Stimulated activated naive CD4-positive, alpha-beta T cell treated with Interleukin-2 at 50 U/mL for 16 hours (primary cell): ENCODE results near the gene BICRA.
"Not testable (repeated sequence)": the region's sequence is repeated elsewhere in the genome, so short reads cannot be mapped to it uniquely, and the experiment has no call there.

Experiments used
- DNase-seq: peaks from one replicate; lab custom pipeline; 2025; lab: John Stamatoyannopoulos, UW

Gene BICRA

GRCh38 chr19:47631681-47632446 lies 22.9 kb downstream of the BICRA start:
- no peak for DNase-seq

DNA sequence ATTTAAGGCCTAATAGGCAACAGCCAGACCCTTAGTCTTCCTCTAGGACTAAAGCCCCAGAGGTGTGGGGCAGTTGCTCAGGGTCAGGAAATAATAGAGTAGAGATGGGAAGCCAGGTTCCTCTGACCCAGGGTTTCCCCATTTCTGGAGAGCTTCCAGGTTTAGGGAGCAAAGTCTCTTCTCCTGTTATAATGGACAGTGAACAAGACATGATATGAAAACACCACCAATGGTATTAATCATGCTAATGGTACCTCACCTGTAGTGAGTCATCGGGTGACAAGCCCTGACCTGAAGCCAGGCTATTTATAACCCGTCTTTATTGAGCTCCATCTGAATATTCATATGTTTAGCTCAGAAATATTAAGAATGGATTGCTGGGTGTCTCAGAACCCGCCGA lies 24.6 kb downstream of the BICRA start:
- no peak for DNase-seq

GRCh38 chr19:47633996-47634395 lies 25.1 kb downstream of the BICRA start:
- DNase-seq = no peak

GRCh38 chr19:47635152-47635754 lies 26.3 kb downstream of the BICRA start:
- not testable (repeated sequence) for DNase-seq

GRCh38 chr19:47637550-47637949 lies 28.6 kb downstream of the BICRA start:
- no peak for DNase-seq

- no peak for DNase-seq
Observed at GRCh38 chr19:47641891-47642485, 33.1 kb downstream of the BICRA start.

- no peak for DNase-seq
Observed at GRCh38 chr19:47643281-47643680, 34.3 kb downstream of the BICRA start.

DNA sequence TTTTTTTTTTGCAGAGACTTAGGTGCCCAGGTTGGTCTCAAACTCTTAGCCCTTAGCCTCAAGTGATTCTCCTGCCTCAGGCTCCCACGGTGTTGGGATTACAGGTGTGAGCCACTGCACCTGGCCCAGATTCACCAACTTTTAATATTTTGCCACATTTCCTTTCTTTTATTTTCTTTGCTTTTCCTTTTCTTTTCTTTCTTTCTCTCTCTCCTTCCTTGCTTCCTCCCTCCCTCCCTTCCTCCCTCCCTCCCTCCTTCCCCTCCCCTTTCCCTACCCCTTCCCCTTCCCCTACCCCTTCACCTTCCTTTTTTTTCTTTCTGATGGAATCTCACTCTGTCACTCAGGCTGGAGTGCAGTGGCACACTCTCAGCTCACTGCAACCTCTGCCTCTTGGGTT lies 35.3 kb downstream of the BICRA start:
- no peak for DNase-seq

GRCh38 chr19:47644743-47645482 lies 36.0 kb downstream of the BICRA start:
- no peak for DNase-seq

- no peak for DNase-seq
Observed at GRCh38 chr19:47646924-47647323, 38.0 kb downstream of the BICRA start.

DNA sequence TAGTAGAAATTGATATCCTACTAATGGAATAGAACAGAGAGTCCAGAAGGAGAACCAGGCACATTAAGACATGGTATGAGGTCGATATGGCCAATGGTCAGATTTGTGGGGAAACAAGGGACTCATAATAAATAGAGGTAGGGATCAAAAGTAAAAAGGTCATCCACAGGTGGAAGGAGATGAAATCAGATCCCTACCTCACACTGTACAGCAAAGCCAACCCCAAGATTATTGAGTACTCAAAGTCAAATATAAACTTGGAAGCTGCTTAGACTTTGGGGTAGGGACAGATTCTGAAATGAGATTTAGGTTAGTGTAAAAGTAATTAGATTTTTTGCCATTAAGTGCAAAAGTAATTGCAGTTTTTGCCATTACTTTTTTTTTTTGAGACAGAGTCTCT lies 40.7 kb downstream of the BICRA start:
- DNase-seq = no peak

GRCh38 chr19:47650700-47651099 lies 41.8 kb downstream of the BICRA start:
- DNase-seq = no peak

- no peak for DNase-seq
Observed at GRCh38 chr19:47651132-47651531, 42.2 kb downstream of the BICRA start.

GRCh38 chr19:47651691-47652090 lies 42.8 kb downstream of the BICRA start:
- DNase-seq = no peak

GRCh38 chr19:47652285-47652684 lies 43.4 kb downstream of the BICRA start:
- no peak for DNase-seq

DNA sequence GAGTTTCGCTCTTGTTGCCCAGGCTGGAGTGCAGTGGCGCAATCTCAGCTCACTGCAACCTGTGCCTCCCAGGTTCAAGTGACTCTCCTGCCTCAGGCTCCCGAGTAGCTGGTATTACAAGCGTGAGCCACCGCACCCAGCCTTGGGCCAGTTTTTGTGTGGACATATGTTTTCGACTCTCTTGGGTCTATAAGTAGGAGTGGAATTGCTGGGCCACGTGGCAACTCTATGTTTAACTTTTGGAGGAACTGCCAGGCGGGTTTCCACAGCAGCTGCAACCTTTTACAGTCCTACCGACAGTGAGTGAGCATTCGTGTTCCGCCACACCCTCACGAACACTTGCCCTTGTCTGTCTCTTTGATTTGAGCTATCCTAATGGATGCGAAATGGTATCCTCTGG lies 44.9 kb downstream of the BICRA start:
- DNase-seq = no peak

DNA sequence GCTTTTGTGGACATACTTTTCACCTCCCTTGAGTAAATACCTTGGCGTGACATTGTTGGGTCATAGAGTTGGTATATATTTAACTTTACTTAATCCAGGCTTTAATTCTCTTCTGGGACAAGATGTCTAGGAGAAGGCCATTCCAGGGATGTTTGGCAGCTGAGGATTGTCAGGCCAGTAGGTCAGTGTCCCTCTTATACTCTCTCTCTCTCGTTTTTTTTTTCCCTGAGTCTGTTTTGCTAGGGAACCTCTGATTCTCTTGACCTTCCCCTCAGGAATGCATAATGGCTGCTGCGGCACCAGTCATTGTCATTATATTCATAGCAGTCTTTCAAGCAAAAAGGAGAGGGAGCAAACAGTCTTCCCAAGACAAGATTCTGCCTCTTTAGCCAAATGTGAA lies 48.8 kb downstream of the BICRA start:
- no peak for DNase-seq

- no peak for DNase-seq
Observed at GRCh38 chr19:47658431-47659348, 49.8 kb downstream of the BICRA start.

DNA sequence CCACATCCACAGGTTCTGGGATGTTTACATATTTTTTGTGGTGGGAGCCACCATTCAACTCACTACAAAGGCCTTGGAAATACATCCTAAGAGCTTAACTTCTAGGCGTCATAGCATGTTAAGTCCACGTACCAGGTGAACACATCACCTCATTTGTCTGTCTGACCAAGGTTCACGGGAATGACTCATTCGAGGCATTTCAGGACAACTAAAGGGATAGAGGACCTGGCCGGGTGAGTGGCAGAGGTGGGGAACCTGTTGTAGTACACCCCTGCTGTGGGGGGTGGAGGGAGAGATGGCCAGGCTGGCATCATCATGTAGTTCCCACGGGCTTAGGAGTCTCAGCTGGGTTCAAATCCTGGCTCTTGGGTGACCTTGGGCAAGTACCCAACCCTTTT lies 51.5 kb downstream of the BICRA start:
- DNase-seq = no peak

GRCh38 chr19:47661161-47661560 lies 52.2 kb downstream of the BICRA start:
- no peak for DNase-seq

DNA sequence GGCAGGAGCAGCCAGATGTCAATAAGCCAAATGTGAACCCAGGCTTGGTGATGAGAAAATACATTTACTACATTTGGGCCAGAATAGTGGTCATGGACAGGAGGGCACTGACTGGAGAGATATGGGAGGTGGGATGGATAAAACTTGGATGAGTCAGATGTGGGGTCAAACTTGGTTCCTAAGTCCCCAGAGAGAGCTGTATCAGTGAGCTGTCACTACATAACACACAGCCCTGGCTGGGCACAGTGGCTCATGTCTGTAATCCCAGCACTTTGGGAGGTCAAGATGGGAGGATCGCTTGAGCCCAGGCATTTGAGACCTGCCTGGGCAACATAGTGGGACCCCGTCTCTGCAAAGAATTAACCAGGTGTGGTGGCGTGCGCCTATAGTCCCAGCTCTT lies 52.7 kb downstream of the BICRA start:
- DNase-seq = no peak

DNA sequence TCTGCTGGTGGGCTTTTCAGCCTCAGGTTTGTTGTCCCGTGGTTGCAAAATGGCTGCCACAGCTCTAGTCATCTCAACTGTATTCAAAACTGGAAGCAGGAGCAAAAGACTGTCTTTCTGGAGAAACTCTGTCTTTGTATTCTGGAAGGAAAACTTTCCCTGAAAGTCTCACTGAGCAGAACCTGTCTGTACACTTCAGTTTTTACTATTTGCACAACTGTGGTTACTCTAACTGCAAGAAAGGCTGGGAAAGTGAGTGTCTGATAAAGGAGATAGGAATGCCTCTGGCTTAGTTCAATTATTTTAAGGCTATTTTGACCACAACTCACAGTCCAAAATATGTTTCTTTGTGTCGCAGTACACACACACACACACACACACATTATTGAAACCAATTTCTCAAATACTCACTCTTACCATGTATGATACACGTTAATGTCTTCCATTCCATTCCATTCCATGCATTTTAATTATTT lies 54.5 kb downstream of the BICRA start:
- no peak for DNase-seq
